Stimulated activated CD4-positive, alpha-beta T cell treated with anti-CD3 and anti-CD28 coated beads, Interleukin-2, amount 100 ng/mL, for 4 hours (primary cell): ENCODE results near the gene B3GNT4.
A peak's percentile ranks its signal among the peaks of the same experiment; 100 is the strongest.
"Not testable (repeated sequence)": the region's sequence is repeated elsewhere in the genome, so short reads cannot be mapped to it uniquely, and the experiment has no call there.

Source experiments
- DNase-seq: peaks from one replicate; pipeline ENCODE4 v3.0.0-alpha.2; 2020; ENCODE audit warnings: low read depth

Gene B3GNT4

GRCh38 chr12:122225683-122226365 lies 22.3 kb downstream of the B3GNT4 start, which contains the start of gene DIABLO:
Gene DIABLO, minus strand, starts transcription at chr12:122226052. Its CDS starts 38 bp downstream, at chr12:122226014.
- DNase-seq: peak; percentile 100

- DNase-seq: no peak
Observed at GRCh38 chr12:122226366-122227125, 23.0 kb downstream of the B3GNT4 start.

- DNase-seq: no peak
Observed at GRCh38 chr12:122227341-122227740, 23.8 kb downstream of the B3GNT4 start.

GRCh38 chr12:122228092-122228491 lies 24.6 kb downstream of the B3GNT4 start:
- DNase-seq: no peak

- DNase-seq: no peak
Observed at GRCh38 chr12:122230798-122231197, 27.3 kb downstream of the B3GNT4 start.

- DNase-seq: no peak
Observed at GRCh38 chr12:122232691-122233090, 29.2 kb downstream of the B3GNT4 start.

GRCh38 chr12:122235741-122236140 lies 32.2 kb downstream of the B3GNT4 start:
- no peak for DNase-seq

- no peak for DNase-seq
Observed at GRCh38 chr12:122238861-122239260, 35.4 kb downstream of the B3GNT4 start.

- no peak for DNase-seq
Observed at GRCh38 chr12:122243965-122244364, 40.5 kb downstream of the B3GNT4 start.

- no peak for DNase-seq
Observed at GRCh38 chr12:122244565-122245371, 41.3 kb downstream of the B3GNT4 start.

- no peak for DNase-seq
Observed at GRCh38 chr12:122245553-122245952, 42.0 kb downstream of the B3GNT4 start.

GRCh38 chr12:122250047-122250446 lies 46.5 kb downstream of the B3GNT4 start:
- no peak for DNase-seq

- no peak for DNase-seq
Observed at GRCh38 chr12:122250536-122250935, 47.0 kb downstream of the B3GNT4 start.

GRCh38 chr12:122258462-122258861 lies 55.0 kb downstream of the B3GNT4 start:
- not testable (repeated sequence) for DNase-seq
